ENCODE data around the gene STAC. TPM values are rescaled to one million over a fixed set of nuclear protein-coding genes. Genes with fewer than 3 reads are reported as not detected.
A peak's percentile ranks its signal among the peaks of the same experiment; 100 is the strongest.

The STAC gene
- total and polyA plus RNA-seq, 9 of the 15 experiments (the other 6 are each of a cell fraction or from before 2014, with no cell fraction given), result 0.11 TPM; not detected in 8

- 0% methylated on average over 3 of the region's 3 CpGs for WGBS (ENCODE audit: insufficient coverage, low coverage, missing lambda C conversion rate)
- TF ChIP-seq ZBTB1 (CRISPR knock-in tag; IDR thresholded peaks at IDR 0.05; ENCODE audit: borderline replicate concordance, low read depth) (no peak), RAD21 (CRISPR knock-in tag; conservative IDR thresholded peaks at IDR 0.05 in 1 of 2, IDR thresholded peaks at IDR 0.05 in 1 of 2) (peak; percentile 28 to 67; a peak in 3 of 4 replicates), SFPQ (IDR thresholded peaks at IDR 0.05; ENCODE audit: low read depth, low read length) (no peak), CTCF (IDR thresholded peaks at IDR 0.05 in 2 of 3, conservative IDR thresholded peaks at IDR 0.05 in 1 of 3; ENCODE audit: insufficient read depth in 2 of 3, low read depth in 1 of 3, low read length in 3 of 3) (peak in 2 of 3 experiments; percentile 39 to 42; a peak in 3 of 6 replicates), EP300 (IDR thresholded peaks at IDR 0.05; ENCODE audit: low read length) (no peak), BMI1 (IDR thresholded peaks at IDR 0.05; ENCODE audit: low read length) (no peak), GABPB2 (CRISPR knock-in tag; conservative IDR thresholded peaks at IDR 0.05) (no peak), ZNF324 (CRISPR knock-in tag; IDR thresholded peaks at IDR 0.05) (no peak), JUND (IDR thresholded peaks at IDR 0.05; ENCODE audit: borderline replicate concordance, low read depth, low read length) (no peak), JUND (tag; IDR thresholded peaks at IDR 0.05; ENCODE audit: borderline replicate concordance, low read depth, low read length) (no peak), CBX3 (IDR thresholded peaks at IDR 0.05; ENCODE audit: borderline replicate concordance in 1 of 2, low read length in 2 of 2) (no peak)
- TF ChIP-seq, protein P1, sequence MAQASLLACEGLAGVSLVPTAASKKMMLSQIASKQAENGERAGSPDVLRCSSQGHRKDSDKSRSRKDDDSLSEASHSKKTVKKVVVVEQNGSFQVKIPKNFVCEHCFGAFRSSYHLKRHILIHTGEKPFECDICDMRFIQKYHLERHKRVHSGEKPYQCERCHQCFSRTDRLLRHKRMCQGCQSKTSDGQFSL (CRISPR knock-in tag; IDR thresholded peaks at IDR 0.05), result no peak
- TF ChIP-seq, protein P1 (tag; IDR thresholded peaks at IDR 0.05), result no peak
- TF ChIP-seq, protein P2, sequence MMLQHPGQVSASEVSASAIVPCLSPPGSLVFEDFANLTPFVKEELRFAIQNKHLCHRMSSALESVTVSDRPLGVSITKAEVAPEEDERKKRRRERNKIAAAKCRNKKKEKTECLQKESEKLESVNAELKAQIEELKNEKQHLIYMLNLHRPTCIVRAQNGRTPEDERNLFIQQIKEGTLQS (IDR thresholded peaks at IDR 0.05), result no peak
- TF ChIP-seq, protein P2 (CRISPR knock-in tag; conservative IDR thresholded peaks at IDR 0.05), result no peak
- ChIA-PET CTCF (ENCODE audit: low intra/inter-chr PET ratio) (no interaction called here), POLR2A (no interaction called here)
- Histone ChIP-seq H3K27me3 (ENCODE audit: control insufficient read depth in 2 of 2, insufficient read depth in 2 of 2, low read length in 2 of 2) (no peaks in the 10 kb centered on the region), H3K4me1 (replicated peaks in 1 of 2; ENCODE audit: control insufficient read depth in 2 of 2, insufficient read depth in 2 of 2, low read length in 2 of 2) (no peaks in the 10 kb centered on the region), H4K20me1 (replicated peaks; ENCODE audit: control insufficient read depth, insufficient read depth, low read length) (no peaks in the 10 kb centered on the region), H3K9me3 (replicated peaks; ENCODE audit: control insufficient read depth, insufficient read depth, low read depth, low read length) (0 out of 2 replicates have a peak, but pooled peaks cover 2% of the 10 kb centered on the region), H3K36me3 (ENCODE audit: control insufficient read depth, insufficient read depth, low read length) (no peaks in the 10 kb centered on the region), H3K9ac (ENCODE audit: insufficient read depth in 1 of 2, low read depth in 2 of 2, low read length in 2 of 2) (no peak overlapping the region), H3K9me1 (ENCODE audit: control insufficient read depth, insufficient read depth, low read length) (no peaks in the 10 kb centered on the region), H3K79me2 (ENCODE audit: control insufficient read depth, insufficient read depth, low read length) (no peaks in the 10 kb centered on the region), H3K27ac (ENCODE audit: extremely low read depth, low read depth, low read length) (no peak overlapping the region), H3K4me3 (no peak overlapping the region), H3K4me2 (ENCODE audit: insufficient read depth, low read length) (no peak overlapping the region), H2AFZ (ENCODE audit: low read depth, low read length) (no peak overlapping the region)
- intact Hi-C loops (cut with micrococcal nuclease) (no loop called here), in situ Hi-C loops (cut with MboI) (no loop called here)
- DNase-seq (ENCODE audit: extremely low read depth in 1 of 4, low spot score in 3 of 4), result peak in 2 of 4 experiments; percentile 5 to 10
- no peak for ATAC-seq
- no peak for FAIRE-seq
- no TSS peak for BruUV-seq (replicated peaks)
These were observed 160.7 kb downstream of the STAC start for GRCh38 chr3:36540888-36541518.

Measured in K562 (cell line).